Fibroblast of the aortic adventitia (primary cell): ENCODE data around the gene MYOCOS. TPM values are rescaled to one million over a fixed set of nuclear protein-coding genes. Genes with fewer than 3 reads are reported as not detected.

Experiments
- DNase-seq: peaks from one replicate; pipeline ENCODE4 v3.0.0-alpha.2; 2010; ENCODE audit warnings: low read depth
- H3K4me3 ChIP-seq: 2 replicates; pipeline ENCODE4 v1.5.1; 2011; ENCODE audit warnings: low read depth, mild to moderate bottlenecking, control low read depth, low read length, moderate library complexity
- total RNA-seq: library from RNA; depleted of rRNA; stranded (reverse); fragments of >200 nt; gene quantifications from 2 replicates; pipeline ENCODE4 v1.2.3, GENCODE V29; 2012; ENCODE audit warnings: low replicate concordance
- TF ChIP-seq, protein P1 (sequence below): IDR thresholded peaks from 2 replicates; pipeline ENCODE4 v1.5.1; 2011; ENCODE audit warnings: mild to moderate bottlenecking, low read length, control low read depth, inconsistent platforms; ENCODE audit not compliant: insufficient read depth

Gene MYOCOS
- total RNA-seq, 1 donor = not detected

- TF ChIP-seq, protein P1, sequence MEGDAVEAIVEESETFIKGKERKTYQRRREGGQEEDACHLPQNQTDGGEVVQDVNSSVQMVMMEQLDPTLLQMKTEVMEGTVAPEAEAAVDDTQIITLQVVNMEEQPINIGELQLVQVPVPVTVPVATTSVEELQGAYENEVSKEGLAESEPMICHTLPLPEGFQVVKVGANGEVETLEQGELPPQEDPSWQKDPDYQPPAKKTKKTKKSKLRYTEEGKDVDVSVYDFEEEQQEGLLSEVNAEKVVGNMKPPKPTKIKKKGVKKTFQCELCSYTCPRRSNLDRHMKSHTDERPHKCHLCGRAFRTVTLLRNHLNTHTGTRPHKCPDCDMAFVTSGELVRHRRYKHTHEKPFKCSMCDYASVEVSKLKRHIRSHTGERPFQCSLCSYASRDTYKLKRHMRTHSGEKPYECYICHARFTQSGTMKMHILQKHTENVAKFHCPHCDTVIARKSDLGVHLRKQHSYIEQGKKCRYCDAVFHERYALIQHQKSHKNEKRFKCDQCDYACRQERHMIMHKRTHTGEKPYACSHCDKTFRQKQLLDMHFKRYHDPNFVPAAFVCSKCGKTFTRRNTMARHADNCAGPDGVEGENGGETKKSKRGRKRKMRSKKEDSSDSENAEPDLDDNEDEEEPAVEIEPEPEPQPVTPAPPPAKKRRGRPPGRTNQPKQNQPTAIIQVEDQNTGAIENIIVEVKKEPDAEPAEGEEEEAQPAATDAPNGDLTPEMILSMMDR = no peak
- no peak overlapping the region for H3K4me3 ChIP-seq
- no peak for DNase-seq
Measured at GRCh38 chr1:171625225-171625624, 3.2 kb downstream of the MYOCOS start.

DNA sequence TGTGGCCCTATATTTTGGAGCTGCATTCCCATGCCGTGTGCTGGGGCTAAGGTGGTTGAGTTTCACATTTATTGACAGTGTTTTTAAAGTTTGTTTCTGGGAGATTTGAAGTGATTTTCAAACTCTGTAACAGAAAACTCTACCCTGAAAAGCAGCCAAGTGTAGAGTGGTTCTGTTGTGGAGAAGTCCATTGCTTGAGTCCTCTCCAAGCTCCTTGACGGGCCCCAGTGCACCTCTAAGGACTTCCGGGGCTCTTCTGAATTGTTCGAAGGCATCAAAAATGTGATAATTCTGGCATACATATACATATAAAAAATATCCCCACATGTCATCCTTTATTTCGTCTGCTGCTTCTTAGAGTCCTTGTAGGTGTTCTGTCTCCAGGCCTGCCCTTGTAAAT, 5.0 kb downstream of the MYOCOS start:
- TF ChIP-seq, protein P1 = no peak
- no peak overlapping the region for H3K4me3 ChIP-seq
- no peak for DNase-seq

DNA sequence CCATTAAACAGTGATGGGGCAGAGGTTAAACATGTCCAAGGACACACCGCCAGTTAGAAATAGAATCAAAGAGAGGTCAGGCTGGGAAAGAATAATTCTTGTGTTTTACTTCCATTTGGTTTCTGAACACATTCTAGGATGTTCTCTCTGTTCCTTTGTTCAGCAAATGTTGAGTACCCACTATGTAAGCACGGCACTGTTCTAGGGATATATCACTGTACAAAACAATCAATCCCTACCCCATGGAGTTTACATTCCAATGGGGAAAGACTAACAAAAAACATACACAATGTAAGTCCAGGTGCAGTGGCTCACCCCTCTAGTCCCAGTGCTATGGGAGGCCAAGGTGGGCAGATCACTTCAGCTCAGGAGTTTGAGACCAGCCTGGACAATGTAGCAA, 6.2 kb downstream of the MYOCOS start:
- TF ChIP-seq, protein P1 = no peak
- DNase-seq = no peak

DNA sequence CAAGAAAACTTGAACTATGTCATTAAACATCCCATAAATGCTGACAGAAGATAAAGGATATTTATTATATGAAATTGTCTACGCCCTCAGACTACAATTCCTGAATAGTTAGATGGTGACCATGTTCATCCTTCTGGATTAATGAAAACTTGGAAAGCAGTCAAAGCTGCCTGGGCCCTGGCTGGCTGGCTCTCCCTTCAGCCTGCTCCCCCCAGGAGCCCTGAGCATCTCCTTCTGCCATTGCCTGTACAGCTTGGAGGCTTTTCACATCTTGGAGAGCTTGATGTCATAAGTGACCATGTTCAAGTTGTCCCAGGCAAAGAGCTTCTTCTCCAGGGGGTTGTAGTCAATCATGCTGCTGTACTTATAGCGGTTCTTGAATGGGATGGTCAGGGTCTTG, 13.6 kb downstream of the MYOCOS start:
- TF ChIP-seq, protein P1 = no peak
- no peak overlapping the region for H3K4me3 ChIP-seq
- no peak for DNase-seq

More for the DNA sequence above, 6.2 kb downstream of the MYOCOS start:
- H3K4me3 ChIP-seq = no peak overlapping the region

DNA sequence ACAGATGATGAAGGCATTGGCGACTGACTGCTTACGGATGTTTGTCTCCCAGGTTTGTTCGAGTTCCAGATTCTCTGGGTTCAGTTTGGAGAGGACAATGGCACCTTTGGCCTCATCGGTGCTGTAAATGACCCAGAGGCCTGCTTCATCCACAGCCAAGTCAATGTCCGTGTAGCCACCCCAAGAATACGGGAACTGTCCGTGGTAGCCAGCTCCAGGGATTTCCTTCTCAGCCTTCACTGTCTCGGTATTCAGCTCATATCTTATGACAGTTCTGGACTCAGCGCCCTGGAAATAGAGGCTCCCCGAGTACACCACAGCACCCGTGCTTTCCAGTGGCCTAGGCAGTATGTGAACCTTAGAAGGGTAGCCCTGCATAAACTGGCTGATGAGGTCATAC, 14.1 kb downstream of the MYOCOS start:
- DNase-seq = no peak
- TF ChIP-seq, protein P1 = no peak
- no peak overlapping the region for H3K4me3 ChIP-seq

- no peak overlapping the region for H3K4me3 ChIP-seq
- TF ChIP-seq, protein P1 = no peak
- DNase-seq = peak; percentile 10
Measured at GRCh38 chr1:171637928-171638576, 16.0 kb downstream of the MYOCOS start.

GRCh38 chr1:171640225-171640624, 18.2 kb downstream of the MYOCOS start:
- TF ChIP-seq, protein P1 = no peak
- H3K4me3 ChIP-seq = no peak overlapping the region
- DNase-seq = no peak
